ENCODE results near the gene MYO5B. TPM values are rescaled to one million over a fixed set of nuclear protein-coding genes. Genes with fewer than 3 reads are reported as not detected.

Gene MYO5B
- total RNA-seq, 1 donor from 2014 or later: 6.7 TPM

DNA sequence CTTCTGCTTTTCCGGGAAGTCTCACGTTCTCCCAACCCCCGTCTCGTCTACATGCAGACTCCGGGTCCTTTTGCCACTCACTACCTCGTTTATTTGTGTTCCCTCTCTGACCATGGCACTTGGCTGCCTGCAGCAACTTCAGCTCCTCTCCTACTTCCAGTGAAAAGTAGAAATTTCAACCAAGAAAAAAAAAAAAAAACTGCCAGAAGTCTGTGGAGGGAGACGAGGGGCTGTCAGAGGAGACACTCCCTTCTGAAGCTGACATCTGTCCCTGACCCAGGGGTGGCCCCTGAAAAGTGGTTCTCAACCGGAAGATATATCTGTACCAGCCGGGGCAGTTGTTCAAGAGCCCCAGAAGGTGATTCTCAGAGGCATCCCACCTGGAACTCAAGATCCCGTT, 742 bp upstream of the MYO5B start:
- peaks cover 9% of the 10 kb centered on the region for H3K4me1 Mint-ChIP-seq
- Histone ChIP-seq H3K79me2 (ENCODE audit: low read depth) (no peaks in the 10 kb centered on the region), H3K27me3 (peaks cover 76% of the 10 kb centered on the region), H3K9ac (no peak overlapping the region), H3K4me2 (peak overlapping the region; percentile 98), H3F3A (ENCODE audit: low read depth) (no peaks in the 10 kb centered on the region), H2AFZ (replicated peaks) (no peak overlapping the region), H4K20me1 (ENCODE audit: low read depth) (peaks cover 23% of the 10 kb centered on the region), H3K36me3 (no peaks in the 10 kb centered on the region), H3K4me3 (no peak overlapping the region), H3K9me3 (ENCODE audit: low read depth) (no peaks in the 10 kb centered on the region), H3K27ac (no peak overlapping the region), H3K4me1 (peaks cover 14% of the 10 kb centered on the region)
- H3K27me3 Mint-ChIP-seq (ENCODE audit: insufficient read depth, low read depth): peaks cover 37% of the 10 kb centered on the region
- no peak for DNase-seq (ENCODE audit: low spot score)
- no peaks in the 10 kb centered on the region for H3K36me3 Mint-ChIP-seq
- TF ChIP-seq, protein P1, sequence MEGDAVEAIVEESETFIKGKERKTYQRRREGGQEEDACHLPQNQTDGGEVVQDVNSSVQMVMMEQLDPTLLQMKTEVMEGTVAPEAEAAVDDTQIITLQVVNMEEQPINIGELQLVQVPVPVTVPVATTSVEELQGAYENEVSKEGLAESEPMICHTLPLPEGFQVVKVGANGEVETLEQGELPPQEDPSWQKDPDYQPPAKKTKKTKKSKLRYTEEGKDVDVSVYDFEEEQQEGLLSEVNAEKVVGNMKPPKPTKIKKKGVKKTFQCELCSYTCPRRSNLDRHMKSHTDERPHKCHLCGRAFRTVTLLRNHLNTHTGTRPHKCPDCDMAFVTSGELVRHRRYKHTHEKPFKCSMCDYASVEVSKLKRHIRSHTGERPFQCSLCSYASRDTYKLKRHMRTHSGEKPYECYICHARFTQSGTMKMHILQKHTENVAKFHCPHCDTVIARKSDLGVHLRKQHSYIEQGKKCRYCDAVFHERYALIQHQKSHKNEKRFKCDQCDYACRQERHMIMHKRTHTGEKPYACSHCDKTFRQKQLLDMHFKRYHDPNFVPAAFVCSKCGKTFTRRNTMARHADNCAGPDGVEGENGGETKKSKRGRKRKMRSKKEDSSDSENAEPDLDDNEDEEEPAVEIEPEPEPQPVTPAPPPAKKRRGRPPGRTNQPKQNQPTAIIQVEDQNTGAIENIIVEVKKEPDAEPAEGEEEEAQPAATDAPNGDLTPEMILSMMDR (IDR thresholded peaks at IDR 0.05): no peak
- TF ChIP-seq EZH2phosphoT487 (IDR thresholded peaks at IDR 0.05) (no peak), EZH2 (IDR thresholded peaks at IDR 0.05) (no peak)
- H3K4me3 Mint-ChIP-seq: peak overlapping the region; percentile 79
- H3K27ac Mint-ChIP-seq: no peak overlapping the region
- peaks cover 2% of the 10 kb centered on the region for H3K9me3 Mint-ChIP-seq

DNA sequence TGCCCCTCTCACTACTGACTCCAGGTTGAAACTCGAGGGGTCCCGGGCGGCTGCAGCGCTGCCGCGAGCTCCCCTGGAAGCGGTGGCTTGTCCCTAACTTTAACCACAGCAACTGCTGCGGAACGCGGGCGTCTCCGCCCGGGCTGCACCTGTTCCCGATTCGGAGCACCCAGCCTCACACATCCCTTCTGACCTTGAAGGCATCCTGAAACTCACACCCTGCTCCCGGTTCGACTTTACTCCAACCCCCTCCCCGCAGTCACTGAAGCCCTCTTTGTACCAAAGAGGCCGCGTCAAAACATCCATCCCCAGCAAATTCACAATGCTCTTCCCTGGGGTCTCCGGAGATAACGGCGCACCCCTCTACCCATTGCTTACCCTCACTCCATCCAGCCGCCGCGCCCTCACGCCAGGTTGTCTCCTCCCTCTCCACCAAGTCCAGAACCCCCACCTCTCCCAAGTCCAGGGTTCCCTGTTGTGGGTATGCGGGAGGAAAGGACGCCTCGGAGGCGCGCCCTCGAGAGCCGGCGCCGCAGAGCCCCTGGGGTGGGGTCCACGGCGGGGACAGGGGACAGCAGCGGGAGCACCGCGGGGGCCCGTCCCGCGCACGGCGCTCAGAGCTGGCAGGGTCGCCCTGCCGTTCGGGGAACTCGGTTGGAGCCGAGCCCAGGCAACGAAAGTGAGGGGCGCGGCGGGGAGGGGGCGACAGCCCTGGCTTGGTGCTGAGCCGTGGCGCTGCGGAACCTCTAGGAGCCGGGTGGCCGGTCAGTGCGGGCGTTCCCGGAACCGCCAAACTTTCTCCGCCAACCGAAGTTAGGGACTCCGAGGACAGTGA, 934 bp downstream of the MYO5B start:
- no peak overlapping the region for H3K9ac ChIP-seq
- no peaks in the 10 kb centered on the region for H3K79me2 ChIP-seq (ENCODE audit: low read depth)
- no peaks in the 10 kb centered on the region for H3K36me3 ChIP-seq
- H3F3A ChIP-seq (ENCODE audit: low read depth): no peaks in the 10 kb centered on the region
- no peak overlapping the region for H3K27ac Mint-ChIP-seq
- DNase-seq (ENCODE audit: low spot score): peak; percentile 58
- peaks cover 14% of the 10 kb centered on the region for H3K4me1 ChIP-seq
- H3K27me3 ChIP-seq: peaks cover 93% of the 10 kb centered on the region
- peak overlapping the region; percentile 79 for H3K4me3 Mint-ChIP-seq
- H3K27ac ChIP-seq: no peak overlapping the region
- peaks cover 45% of the 10 kb centered on the region for H3K27me3 Mint-ChIP-seq (ENCODE audit: insufficient read depth, low read depth)
- peak overlapping the region; percentile 98 for H2AFZ ChIP-seq (replicated peaks)
- peak overlapping the region; percentile 80 for H3K4me3 ChIP-seq
- peaks cover 23% of the 10 kb centered on the region for H4K20me1 ChIP-seq (ENCODE audit: low read depth)
- no peaks in the 10 kb centered on the region for H3K36me3 Mint-ChIP-seq
- H3K4me1 Mint-ChIP-seq: peaks cover 9% of the 10 kb centered on the region
- H3K9me3 ChIP-seq (ENCODE audit: low read depth): no peaks in the 10 kb centered on the region
- peak overlapping the region; percentile 98 for H3K4me2 ChIP-seq
- TF ChIP-seq EZH2phosphoT487 (IDR thresholded peaks at IDR 0.05) (peak; percentile 81), EZH2 (IDR thresholded peaks at IDR 0.05) (peak; percentile 91)
- TF ChIP-seq, protein P1 (IDR thresholded peaks at IDR 0.05): no peak
- peaks cover 2% of the 10 kb centered on the region for H3K9me3 Mint-ChIP-seq

DNA sequence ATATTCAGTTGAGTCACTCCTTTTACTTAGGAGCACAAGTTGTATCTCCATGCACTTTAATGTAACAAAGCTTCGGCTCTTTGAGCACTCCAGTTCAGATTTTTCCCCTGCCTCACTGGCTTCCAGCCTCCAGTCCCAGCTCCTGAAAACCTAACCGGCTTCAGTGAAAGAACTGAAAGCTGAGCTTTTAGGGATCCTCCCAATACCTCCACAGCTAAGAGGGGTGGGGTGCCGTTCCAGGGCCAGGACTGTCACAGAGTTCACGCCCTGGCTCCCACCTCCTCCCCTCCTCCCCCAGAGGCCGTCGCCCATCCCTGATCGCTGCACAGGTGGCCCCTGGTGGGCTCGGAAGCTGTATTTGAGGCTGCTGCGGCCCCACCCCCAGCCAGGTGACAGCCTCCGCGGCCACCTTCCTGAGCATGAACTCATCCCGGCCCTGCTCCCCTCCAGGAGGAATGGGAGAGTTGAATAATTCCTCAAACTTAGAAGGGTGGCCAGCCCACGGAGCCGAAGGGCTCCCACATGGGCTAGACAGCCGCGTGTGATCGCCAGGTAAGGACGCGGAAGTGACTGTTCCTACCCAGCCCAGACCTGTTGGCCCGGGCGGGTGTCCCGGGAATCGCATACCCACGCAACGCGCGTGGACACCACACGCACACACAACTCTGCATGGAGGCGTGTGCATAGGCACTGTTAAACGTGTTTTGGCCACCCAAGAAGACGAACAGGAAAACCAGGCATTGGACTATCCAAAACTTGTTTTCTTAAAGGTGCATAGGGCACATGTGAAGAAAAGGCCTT, 1.8 kb downstream of the MYO5B start:
- Histone ChIP-seq H3K27me3 (peaks cover 93% of the 10 kb centered on the region), H3K4me2 (peak overlapping the region; percentile 98), H3K4me3 (peak overlapping the region; percentile 80), H3K27ac (no peak overlapping the region), H2AFZ (replicated peaks) (no peak overlapping the region), H4K20me1 (ENCODE audit: low read depth) (peaks cover 23% of the 10 kb centered on the region), H3K9ac (no peak overlapping the region), H3K79me2 (ENCODE audit: low read depth) (no peaks in the 10 kb centered on the region), H3K4me1 (peaks cover 14% of the 10 kb centered on the region), H3F3A (ENCODE audit: low read depth) (no peaks in the 10 kb centered on the region), H3K36me3 (no peaks in the 10 kb centered on the region), H3K9me3 (ENCODE audit: low read depth) (no peaks in the 10 kb centered on the region)
- TF ChIP-seq EZH2phosphoT487 (IDR thresholded peaks at IDR 0.05) (no peak), EZH2 (IDR thresholded peaks at IDR 0.05) (no peak)
- TF ChIP-seq, protein P1 (IDR thresholded peaks at IDR 0.05): no peak
- H3K4me3 Mint-ChIP-seq: peak overlapping the region; percentile 79
- no peaks in the 10 kb centered on the region for H3K36me3 Mint-ChIP-seq
- no peak overlapping the region for H3K27ac Mint-ChIP-seq
- peaks cover 48% of the 10 kb centered on the region for H3K27me3 Mint-ChIP-seq (ENCODE audit: insufficient read depth, low read depth)
- peaks cover 9% of the 10 kb centered on the region for H3K4me1 Mint-ChIP-seq
- peaks cover 2% of the 10 kb centered on the region for H3K9me3 Mint-ChIP-seq
- DNase-seq (ENCODE audit: low spot score): peak; percentile 34
